Type B pancreatic cell (in vitro differentiated cells): Measurements from ENCODE around the gene OR1G1. TPM values are rescaled to one million over a fixed set of nuclear protein-coding genes. Genes with fewer than 3 reads are reported as not detected.
"Not testable (repeated sequence)": the region's sequence is repeated elsewhere in the genome, so short reads cannot be mapped to it uniquely, and the experiment has no call there.

ENCODE experiments used
- DNase-seq: peaks from one replicate; pipeline ENCODE4 v3.0.0; 2021; ENCODE audit warnings: mixed read lengths; ENCODE audit not compliant: unreplicated experiment; ENCODE audit errors: extremely low spot score
- H3K27ac Mint-ChIP-seq: 2 replicates; pipeline ENCODE4 v1.8.0; 2021; ENCODE audit warnings: mild to moderate bottlenecking, mixed read lengths
- H3K27me3 Mint-ChIP-seq: 2 replicates; pipeline ENCODE4 v1.8.0; 2021; ENCODE audit warnings: mixed read lengths
- H3K36me3 Mint-ChIP-seq: 2 replicates; pipeline ENCODE4 v1.8.0; 2021; ENCODE audit warnings: mixed read lengths
- H3K4me1 Mint-ChIP-seq: one replicate; pipeline ENCODE4 v1.8.0; 2021; ENCODE audit warnings: mixed read lengths; ENCODE audit not compliant: unreplicated experiment
- H3K4me3 Mint-ChIP-seq: 2 replicates; pipeline ENCODE4 v1.8.0; 2021; ENCODE audit warnings: mild to moderate bottlenecking, mixed read lengths
- H3K9me3 Mint-ChIP-seq: 2 replicates; pipeline ENCODE4 v1.8.0; 2021; ENCODE audit warnings: mixed read lengths
- CTCF ChIP-seq: fragments of 200-600 bp; sonication (generic); conservative IDR thresholded peaks from 2 replicates; pipeline ENCODE4 v1.5.0; 2021; ENCODE audit warnings: antibody characterized with exemption, mild to moderate bottlenecking
- long read RNA-seq: library from polyadenylated mRNA; unstranded; transcript quantifications from one replicate; pipeline ENCODE4 v2.0.0, GENCODE V29; 2020
- total RNA-seq: library from RNA; stranded (reverse); gene quantifications from 2 replicates; pipeline ENCODE4 v1.2.1, GENCODE V29; 2021; ENCODE audit warnings: low replicate concordance

OR1G1 gene
- total RNA-seq: not detected in 2 replicates
- long read RNA-seq: 0 reads

- DNase-seq: no peak
- no peak within 1 kb of the TSS for H3K4me3 Mint-ChIP-seq
- TF ChIP-seq CTCF: no peak
- no peak within 1 kb of the TSS for H3K27ac Mint-ChIP-seq
- H3K36me3 Mint-ChIP-seq: no peaks in the 10 kb centered on the region
- H3K4me1 Mint-ChIP-seq: no peaks in the 10 kb centered on the region
- no peaks in the 10 kb centered on the region for H3K27me3 Mint-ChIP-seq
- peaks cover 4% of the 10 kb centered on the region for H3K9me3 Mint-ChIP-seq
These were observed at the start of gene OR1G1 for GRCh38 chr17:3127451-3127850. TSS of gene OR1G1 (minus strand) at chr17:3127551. CDS start at chr17:3127551, 0 bp downstream.

GRCh38 chr17:3167574-3167973 lies 40.2 kb upstream of the OR1G1 start:
- H3K4me1 Mint-ChIP-seq: no peaks in the 10 kb centered on the region
- no peaks in the 10 kb centered on the region for H3K9me3 Mint-ChIP-seq

GRCh38 chr17:3157218-3157617 lies 29.9 kb upstream of the OR1G1 start:
- no peak for DNase-seq
- H3K9me3 Mint-ChIP-seq: peaks cover 9% of the 10 kb centered on the region
- no peaks in the 10 kb centered on the region for H3K36me3 Mint-ChIP-seq
- H3K27ac Mint-ChIP-seq: no peak overlapping the region
- H3K27me3 Mint-ChIP-seq: no peaks in the 10 kb centered on the region
- H3K4me1 Mint-ChIP-seq: no peaks in the 10 kb centered on the region
- no peak overlapping the region for H3K4me3 Mint-ChIP-seq
- no peak for TF ChIP-seq CTCF

More at GRCh38 chr17:3167574-3167973, 40.2 kb upstream of the OR1G1 start:
- Mint-ChIP-seq H3K36me3 (no peaks in the 10 kb centered on the region), H3K27ac (no peak overlapping the region), H3K4me3 (no peak overlapping the region), H3K27me3 (no peaks in the 10 kb centered on the region)
- no peak for TF ChIP-seq CTCF
- DNase-seq: no peak

- H3K4me3 Mint-ChIP-seq, H3K4me1 Mint-ChIP-seq, DNase-seq, H3K36me3 Mint-ChIP-seq, H3K27me3 Mint-ChIP-seq, H3K9me3 Mint-ChIP-seq, H3K27ac Mint-ChIP-seq: not testable (repeated sequence)
These were observed 10.1 kb upstream of the OR1G1 start for GRCh38 chr17:3137494-3137893.

- Mint-ChIP-seq H3K27me3 (peaks cover 10% of the 10 kb centered on the region), H3K9me3 (peaks cover 7% of the 10 kb centered on the region), H3K4me3 (no peak within 1 kb of the TSS), H3K4me1 (no peaks in the 10 kb centered on the region), H3K27ac (no peak within 1 kb of the TSS), H3K36me3 (no peaks in the 10 kb centered on the region)
- TF ChIP-seq CTCF: no peak
- DNase-seq: no peak
These were observed 23.0 kb downstream of the OR1G1 start, which contains the start of gene OR1D2 for GRCh38 chr17:3104322-3104721. TSS of gene OR1D2 (minus strand) at chr17:3104422. CDS start at chr17:3092996, 11,426 bp downstream.

Other genes starting within 250 kb of the OR1G1 start
- gene OR1D5, start 63.9 kb downstream of the OR1G1 start, total RNA-seq: not detected in 2 replicates
- not detected in 2 replicates for gene OR1D2, start 23.1 kb downstream of the OR1G1 start, total RNA-seq
- not detected in 2 replicates for gene OR1A2, start 70.0 kb upstream of the OR1G1 start, total RNA-seq
- not detected in 2 replicates for gene OR1A1, start 80.1 kb upstream of the OR1G1 start, total RNA-seq
- gene OR3A1, start 170.8 kb upstream of the OR1G1 start, total RNA-seq: not detected in 2 replicates